Activated naive CD4-positive, alpha-beta T cell treated with anti-CD3 and anti-CD28 coated beads, Interleukin-2, amount 50 U/mL, for 24 hours (primary cell): ENCODE measurements around the gene BLM.

Source experiments
- H3K27ac Mint-ChIP-seq: one replicate; pipeline ENCODE4 v1.8.0; 2021; ENCODE audit warnings: mild to moderate bottlenecking, mixed read lengths
- H3K27me3 Mint-ChIP-seq: one replicate; pipeline ENCODE4 v1.8.0; 2021; ENCODE audit warnings: mixed read lengths
- H3K36me3 Mint-ChIP-seq: one replicate; pipeline ENCODE4 v1.8.0; 2021; ENCODE audit warnings: mixed read lengths
- H3K4me1 Mint-ChIP-seq: one replicate; pipeline ENCODE4 v1.8.0; 2021; ENCODE audit warnings: mixed read lengths
- H3K4me3 Mint-ChIP-seq: one replicate; pipeline ENCODE4 v1.8.0; 2021; ENCODE audit warnings: mild to moderate bottlenecking, mixed read lengths
- H3K9me3 Mint-ChIP-seq: one replicate; pipeline ENCODE4 v1.8.0; 2021; ENCODE audit warnings: mixed read lengths

BLM gene

DNA sequence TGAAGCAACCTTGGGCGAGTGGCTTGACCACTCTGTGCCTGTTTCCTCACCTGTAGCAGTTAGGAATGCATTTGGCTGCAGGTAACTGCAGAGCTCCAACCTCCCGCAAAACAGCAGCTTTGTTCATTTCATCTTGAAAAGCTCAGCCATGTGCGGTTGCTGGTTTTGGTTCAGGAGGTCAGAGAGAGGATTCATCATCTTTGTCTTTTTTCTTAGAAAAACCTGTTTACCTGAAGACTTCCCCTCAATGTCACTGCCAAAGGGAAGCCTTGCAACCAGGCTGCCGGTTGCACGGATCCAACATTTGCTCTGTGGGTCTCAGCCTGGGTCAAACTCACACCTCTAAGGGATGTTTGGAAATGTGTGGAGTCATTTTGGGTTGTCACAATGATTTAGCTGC is 134.8 kb downstream of the BLM start:
- H3K36me3 Mint-ChIP-seq, result no peaks in the 10 kb centered on the region
- H3K27me3 Mint-ChIP-seq, result no peaks in the 10 kb centered on the region
- H3K9me3 Mint-ChIP-seq, result no peaks in the 10 kb centered on the region
- no peak overlapping the region for H3K4me3 Mint-ChIP-seq
- peak overlapping the region; percentile 23 for H3K27ac Mint-ChIP-seq
- H3K4me1 Mint-ChIP-seq, result peaks cover 49% of the 10 kb centered on the region

- Mint-ChIP-seq H3K9me3 (no peaks in the 10 kb centered on the region), H3K4me3 (no peak overlapping the region), H3K36me3 (no peaks in the 10 kb centered on the region), H3K27me3 (no peaks in the 10 kb centered on the region), H3K27ac (no peak overlapping the region), H3K4me1 (peaks cover 58% of the 10 kb centered on the region)
Measured at GRCh38 chr15:90855139-90855538, 138.0 kb downstream of the BLM start.

DNA sequence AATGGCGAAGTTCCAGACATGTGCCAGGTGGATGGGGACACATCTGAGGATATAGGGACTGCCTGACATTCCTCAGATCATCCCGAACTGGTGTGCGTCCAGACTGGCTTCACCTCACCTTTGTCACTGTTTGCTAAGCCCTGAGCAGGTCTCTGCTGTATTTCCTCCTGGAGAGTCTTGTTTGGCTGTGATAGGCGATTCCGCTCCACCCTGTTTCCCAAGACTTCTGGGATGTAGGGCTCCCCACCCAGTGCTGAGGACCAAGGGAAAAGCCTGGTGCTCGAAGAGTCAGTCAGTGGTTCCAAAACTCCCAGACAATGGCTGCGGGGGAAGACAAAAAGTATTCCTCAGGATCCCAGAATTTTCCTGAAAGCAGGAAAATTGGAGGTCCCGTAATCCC is 140.2 kb downstream of the BLM start:
- Mint-ChIP-seq H3K9me3 (no peaks in the 10 kb centered on the region), H3K36me3 (no peaks in the 10 kb centered on the region), H3K27ac (peak overlapping the region; percentile 65), H3K4me1 (peaks cover 40% of the 10 kb centered on the region), H3K4me3 (no peak overlapping the region), H3K27me3 (no peaks in the 10 kb centered on the region)

DNA sequence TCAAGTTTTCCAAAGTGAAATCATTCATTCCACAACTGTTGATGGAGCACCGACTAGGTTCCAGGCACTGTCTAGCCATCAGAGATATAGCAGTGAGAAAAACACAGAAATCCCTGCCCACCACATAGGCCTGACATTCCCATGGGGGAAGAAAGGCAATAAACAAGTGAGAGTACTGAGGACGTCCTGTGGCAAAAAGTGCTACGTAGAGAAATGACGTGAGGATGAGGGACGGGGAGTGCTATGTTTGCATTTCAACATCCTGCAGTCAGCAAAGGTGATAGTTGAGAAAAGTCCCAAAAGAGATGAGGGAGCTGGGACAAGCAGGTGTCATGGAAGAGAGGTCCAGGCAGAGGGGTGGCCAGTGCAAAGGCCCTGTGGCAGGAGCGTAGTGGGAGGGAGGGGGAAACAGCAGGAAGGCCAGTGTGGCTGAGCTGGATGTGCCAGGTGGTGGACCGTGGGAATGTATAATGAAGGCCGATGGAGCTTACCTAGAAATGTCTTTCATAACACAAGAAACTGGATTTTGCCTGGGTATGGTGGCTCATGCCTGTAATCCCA is 140.8 kb downstream of the BLM start:
- Mint-ChIP-seq H3K27me3 (no peaks in the 10 kb centered on the region), H3K9me3 (no peaks in the 10 kb centered on the region), H3K4me1 (peaks cover 34% of the 10 kb centered on the region), H3K27ac (peak overlapping the region; percentile 76), H3K36me3 (no peaks in the 10 kb centered on the region), H3K4me3 (no peak overlapping the region)

- Mint-ChIP-seq H3K27ac (peak overlapping the region; percentile 17), H3K4me1 (peaks cover 30% of the 10 kb centered on the region), H3K36me3 (no peaks in the 10 kb centered on the region), H3K4me3 (no peak overlapping the region), H3K27me3 (no peaks in the 10 kb centered on the region), H3K9me3 (no peaks in the 10 kb centered on the region)
Measured at GRCh38 chr15:90859234-90860131, 142.3 kb downstream of the BLM start.

DNA sequence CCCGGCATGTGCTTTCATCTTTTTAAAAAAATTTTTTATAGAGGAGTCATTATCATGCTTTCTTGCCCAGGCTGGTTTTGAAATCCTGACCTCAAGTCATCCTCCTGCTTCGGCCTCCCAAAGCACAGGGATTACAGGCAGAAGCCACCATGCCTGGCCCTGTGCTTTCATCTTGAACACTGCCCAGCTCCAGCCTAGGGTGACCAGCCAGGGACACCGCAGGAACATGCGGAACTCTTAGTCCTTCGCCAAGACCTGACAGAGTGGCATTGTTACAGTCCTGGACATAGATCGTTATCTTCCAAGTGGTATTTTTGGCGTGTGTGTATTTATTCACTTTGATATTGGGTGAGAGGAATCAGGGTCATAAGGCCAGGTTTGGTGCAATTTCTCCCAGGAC is 143.3 kb downstream of the BLM start:
- Mint-ChIP-seq H3K4me1 (peaks cover 25% of the 10 kb centered on the region), H3K36me3 (no peaks in the 10 kb centered on the region), H3K27ac (no peak overlapping the region)

GRCh38 chr15:90860942-90861675 is 144.0 kb downstream of the BLM start:
- no peaks in the 10 kb centered on the region for H3K9me3 Mint-ChIP-seq
- H3K4me1 Mint-ChIP-seq, result peaks cover 21% of the 10 kb centered on the region
- no peaks in the 10 kb centered on the region for H3K27me3 Mint-ChIP-seq
- H3K36me3 Mint-ChIP-seq, result no peaks in the 10 kb centered on the region
- H3K27ac Mint-ChIP-seq, result no peak overlapping the region
- no peak overlapping the region for H3K4me3 Mint-ChIP-seq

More for the DNA sequence above, 143.3 kb downstream of the BLM start:
- Mint-ChIP-seq H3K27me3 (no peaks in the 10 kb centered on the region), H3K9me3 (no peaks in the 10 kb centered on the region), H3K4me3 (no peak overlapping the region)

GRCh38 chr15:90862487-90862886 is 145.3 kb downstream of the BLM start:
- H3K4me1 Mint-ChIP-seq, result peaks cover 11% of the 10 kb centered on the region
- H3K27ac Mint-ChIP-seq, result peak overlapping the region; percentile 10
- H3K9me3 Mint-ChIP-seq, result no peaks in the 10 kb centered on the region
- no peaks in the 10 kb centered on the region for H3K36me3 Mint-ChIP-seq
- no peaks in the 10 kb centered on the region for H3K27me3 Mint-ChIP-seq
- no peak overlapping the region for H3K4me3 Mint-ChIP-seq

GRCh38 chr15:90862964-90863778 is 146.0 kb downstream of the BLM start:
- Mint-ChIP-seq H3K9me3 (no peaks in the 10 kb centered on the region), H3K4me1 (peaks cover 7% of the 10 kb centered on the region), H3K36me3 (no peaks in the 10 kb centered on the region), H3K27me3 (no peaks in the 10 kb centered on the region), H3K4me3 (no peak overlapping the region), H3K27ac (no peak overlapping the region)

GRCh38 chr15:90863987-90864386 is 146.8 kb downstream of the BLM start:
- H3K36me3 Mint-ChIP-seq, result no peaks in the 10 kb centered on the region
- H3K4me3 Mint-ChIP-seq, result no peak overlapping the region
- H3K9me3 Mint-ChIP-seq, result no peaks in the 10 kb centered on the region
- no peak overlapping the region for H3K27ac Mint-ChIP-seq
- no peaks in the 10 kb centered on the region for H3K27me3 Mint-ChIP-seq
- H3K4me1 Mint-ChIP-seq, result peaks cover 15% of the 10 kb centered on the region

DNA sequence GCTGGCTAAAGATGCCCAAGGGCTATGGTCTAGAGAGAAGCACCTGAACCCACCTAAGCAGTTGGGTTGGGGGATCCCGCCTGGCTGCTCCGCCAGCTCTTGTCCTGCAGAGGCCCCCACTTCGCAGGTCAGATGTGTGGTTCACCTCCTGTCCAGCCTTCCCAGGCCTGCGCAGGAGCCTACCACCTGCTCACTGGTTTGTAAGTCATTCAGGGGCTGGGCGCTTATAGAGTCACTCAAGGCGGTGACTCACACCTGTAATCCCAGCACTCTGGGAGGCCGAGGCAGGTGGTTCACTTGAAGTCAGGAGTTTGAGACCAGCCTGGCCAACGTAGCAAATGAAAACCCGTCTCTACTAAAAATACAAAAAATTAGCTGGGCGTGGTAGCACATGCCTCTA is 147.4 kb downstream of the BLM start:
- Mint-ChIP-seq H3K4me3 (no peak overlapping the region), H3K4me1 (peaks cover 17% of the 10 kb centered on the region), H3K9me3 (no peaks in the 10 kb centered on the region), H3K27ac (no peak overlapping the region), H3K27me3 (no peaks in the 10 kb centered on the region), H3K36me3 (no peaks in the 10 kb centered on the region)

DNA sequence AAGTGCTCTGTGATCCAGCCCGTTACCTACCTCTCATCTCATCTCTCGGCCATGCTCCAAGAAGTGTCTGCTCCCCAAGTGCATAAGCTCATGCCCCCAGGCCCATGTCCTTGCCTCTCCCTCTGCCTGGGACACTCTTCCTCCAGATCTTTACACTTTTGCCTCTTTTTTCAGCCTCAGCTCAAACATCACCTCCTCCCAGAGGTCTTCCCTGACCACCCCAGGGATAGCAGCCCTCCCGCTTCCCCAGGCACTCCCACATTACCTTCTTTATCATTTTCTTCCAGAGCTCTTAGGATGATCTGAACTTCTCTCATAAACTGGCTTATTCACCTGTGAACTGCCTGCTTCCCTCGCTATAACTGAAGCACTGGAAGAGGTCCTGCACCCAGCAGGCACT is 148.6 kb downstream of the BLM start:
- H3K27ac Mint-ChIP-seq, result no peak overlapping the region

More for the DNA sequence above, 148.6 kb downstream of the BLM start:
- Mint-ChIP-seq H3K36me3 (no peaks in the 10 kb centered on the region), H3K27me3 (no peaks in the 10 kb centered on the region), H3K4me1 (peaks cover 29% of the 10 kb centered on the region), H3K4me3 (no peak overlapping the region), H3K9me3 (no peaks in the 10 kb centered on the region)
